HG03354 (cell line): ENCODE data around the gene EPB41L3.

Source experiments
- ATAC-seq: cut with Tn5 transposase; IDR thresholded peaks from one replicate; pipeline ENCODE4 v1.9.1; 2021; ENCODE audit warnings: mild to moderate bottlenecking; ENCODE audit not compliant: unreplicated experiment, poor library complexity, severe bottlenecking

Gene EPB41L3

GRCh38 chr18:5461041-5461440 is 82.8 kb downstream of the EPB41L3 start:
- no peak for ATAC-seq

- ATAC-seq = no peak
Observed at GRCh38 chr18:5457462-5457957, 86.3 kb downstream of the EPB41L3 start.

- peak; percentile 90 for ATAC-seq
Observed at GRCh38 chr18:5456577-5457461, 87.0 kb downstream of the EPB41L3 start.

GRCh38 chr18:5455674-5456073 is 88.1 kb downstream of the EPB41L3 start:
- no peak for ATAC-seq

GRCh38 chr18:5452943-5453443 is 90.8 kb downstream of the EPB41L3 start:
- no peak for ATAC-seq

GRCh38 chr18:5451871-5452270 is 91.9 kb downstream of the EPB41L3 start:
- ATAC-seq = no peak

GRCh38 chr18:5451150-5451549 is 92.6 kb downstream of the EPB41L3 start:
- no peak for ATAC-seq

- no peak for ATAC-seq
Observed at GRCh38 chr18:5449858-5450509, 93.8 kb downstream of the EPB41L3 start.

GRCh38 chr18:5447442-5447841 is 96.4 kb downstream of the EPB41L3 start:
- no peak for ATAC-seq

GRCh38 chr18:5444847-5445246 is 99.0 kb downstream of the EPB41L3 start:
- peak; percentile 81 for ATAC-seq

- no peak for ATAC-seq
Observed at GRCh38 chr18:5444269-5444668, 99.5 kb downstream of the EPB41L3 start.

GRCh38 chr18:5439986-5440696 is 103.7 kb downstream of the EPB41L3 start:
- peak; percentile 61 for ATAC-seq

GRCh38 chr18:5434425-5434824 is 109.4 kb downstream of the EPB41L3 start:
- no peak for ATAC-seq

GRCh38 chr18:5431836-5432575 is 111.8 kb downstream of the EPB41L3 start:
- no peak for ATAC-seq

- no peak for ATAC-seq
Observed at GRCh38 chr18:5430131-5430530, 113.7 kb downstream of the EPB41L3 start.

- ATAC-seq = no peak
Observed at GRCh38 chr18:5429681-5430080, 114.1 kb downstream of the EPB41L3 start.

GRCh38 chr18:5425721-5426120 is 118.1 kb downstream of the EPB41L3 start:
- no peak for ATAC-seq

- ATAC-seq = peak; percentile 68
Observed at GRCh38 chr18:5424903-5425664, 118.7 kb downstream of the EPB41L3 start.

GRCh38 chr18:5422626-5423025 is 121.2 kb downstream of the EPB41L3 start:
- no peak for ATAC-seq
